CD4-positive, alpha-beta T cell treated with Interleukin-15 for 4 hours (primary cell): ENCODE measurements around the gene ASTN2.

ENCODE experiments used
- DNase-seq: peaks from one replicate; pipeline ENCODE4 v3.0.0-alpha.2; 2020; ENCODE audit warnings: low spot score

ASTN2 gene

DNA sequence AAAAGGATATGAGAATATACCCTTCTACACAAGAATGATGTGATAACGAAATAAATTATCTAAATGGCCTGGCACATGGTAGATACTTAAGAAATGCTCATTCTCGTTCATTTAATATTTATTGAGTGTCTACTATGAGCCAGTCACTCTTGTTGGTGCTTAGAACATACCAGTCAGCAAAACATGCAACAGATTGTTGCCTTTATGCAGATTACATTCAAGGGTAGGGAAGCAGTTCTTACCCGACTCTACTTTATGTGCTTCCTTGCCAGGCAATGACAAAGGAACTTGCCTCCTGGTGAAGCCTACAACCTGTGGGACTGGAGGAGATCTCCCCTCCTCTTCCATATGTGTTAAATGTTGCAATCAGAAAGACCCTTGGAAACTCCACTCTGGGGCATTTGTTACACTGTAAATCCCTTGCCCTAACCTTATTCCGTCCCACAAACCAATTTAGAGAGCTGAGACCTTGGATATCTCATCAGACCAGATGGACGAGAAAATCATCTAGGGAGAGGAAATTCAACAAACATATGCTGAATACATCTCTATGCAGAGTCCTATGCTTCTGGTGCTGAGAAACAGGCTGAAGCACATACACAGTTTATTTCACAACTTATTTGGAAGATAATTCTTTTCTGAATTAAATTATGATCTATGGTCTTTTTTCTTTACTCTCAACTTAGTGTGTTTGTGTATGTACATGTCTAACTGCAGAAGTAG is 855.9 kb downstream of the ASTN2 start:
- no peak for DNase-seq

DNA sequence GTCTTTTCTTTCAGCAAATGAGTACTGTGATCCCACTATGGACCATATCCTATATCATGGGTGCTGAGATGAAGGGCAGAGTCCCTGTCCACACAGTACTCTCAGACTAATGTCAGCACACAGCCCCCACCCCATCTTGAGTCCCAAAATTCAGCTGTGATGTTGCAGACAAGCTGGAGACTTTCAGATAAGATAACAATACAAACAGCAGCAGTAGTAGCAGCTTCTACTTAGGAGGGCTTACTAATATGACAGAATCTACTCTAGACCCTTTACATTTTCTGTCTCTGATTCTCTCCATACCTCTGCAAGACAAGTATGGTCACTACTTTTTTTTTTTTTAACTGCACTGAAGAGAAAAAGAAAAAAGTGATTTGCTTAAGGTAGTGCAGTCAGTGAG is 856.8 kb downstream of the ASTN2 start:
- no peak for DNase-seq

DNA sequence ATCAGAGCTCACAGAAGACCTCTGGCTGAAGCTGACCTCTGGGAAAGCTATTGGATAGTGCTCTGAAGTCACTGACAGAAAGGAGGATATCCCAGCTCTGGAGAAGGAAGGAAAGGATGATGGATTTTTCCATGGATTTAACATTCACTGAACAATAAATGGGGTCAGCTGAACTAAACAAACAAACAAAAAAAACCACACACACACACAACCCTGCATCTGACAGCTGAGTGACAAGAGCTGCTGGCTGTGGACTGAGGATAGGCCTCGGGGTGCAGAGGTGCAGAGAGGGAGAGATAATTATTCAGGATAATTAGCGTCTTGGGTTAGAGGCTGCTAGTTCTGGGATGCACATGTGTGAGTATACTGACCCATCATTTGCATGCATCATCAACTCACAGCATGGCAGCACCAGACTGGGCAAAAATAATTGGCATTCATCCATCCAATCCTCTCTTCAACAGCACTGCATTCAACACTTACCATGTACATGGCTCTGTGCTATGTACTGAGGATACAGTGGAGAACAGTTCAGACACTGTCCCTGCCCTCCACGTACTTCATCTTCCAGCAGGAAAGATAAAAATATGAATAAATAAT is 859.2 kb downstream of the ASTN2 start:
- DNase-seq: no peak

DNA sequence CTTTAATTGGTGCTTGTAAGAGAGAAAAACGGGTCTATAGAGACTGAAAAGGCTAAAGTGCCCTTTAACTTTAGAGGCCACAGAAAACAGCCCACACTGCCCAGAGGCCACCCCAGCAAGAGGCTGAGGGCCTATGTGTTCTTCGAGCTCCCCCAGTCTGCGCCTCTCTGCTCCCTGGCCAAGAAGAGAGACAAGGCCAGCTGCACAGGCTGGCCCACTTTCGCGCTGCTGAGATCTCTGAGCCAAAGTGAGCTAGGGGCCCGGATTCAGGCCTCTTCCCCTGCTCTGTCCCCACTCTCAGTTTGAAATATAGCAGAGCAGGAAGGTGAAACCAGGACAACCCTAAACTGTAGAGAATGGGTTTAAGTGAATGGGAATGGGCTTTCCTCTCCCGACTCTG is 859.7 kb downstream of the ASTN2 start:
- DNase-seq: no peak

DNA sequence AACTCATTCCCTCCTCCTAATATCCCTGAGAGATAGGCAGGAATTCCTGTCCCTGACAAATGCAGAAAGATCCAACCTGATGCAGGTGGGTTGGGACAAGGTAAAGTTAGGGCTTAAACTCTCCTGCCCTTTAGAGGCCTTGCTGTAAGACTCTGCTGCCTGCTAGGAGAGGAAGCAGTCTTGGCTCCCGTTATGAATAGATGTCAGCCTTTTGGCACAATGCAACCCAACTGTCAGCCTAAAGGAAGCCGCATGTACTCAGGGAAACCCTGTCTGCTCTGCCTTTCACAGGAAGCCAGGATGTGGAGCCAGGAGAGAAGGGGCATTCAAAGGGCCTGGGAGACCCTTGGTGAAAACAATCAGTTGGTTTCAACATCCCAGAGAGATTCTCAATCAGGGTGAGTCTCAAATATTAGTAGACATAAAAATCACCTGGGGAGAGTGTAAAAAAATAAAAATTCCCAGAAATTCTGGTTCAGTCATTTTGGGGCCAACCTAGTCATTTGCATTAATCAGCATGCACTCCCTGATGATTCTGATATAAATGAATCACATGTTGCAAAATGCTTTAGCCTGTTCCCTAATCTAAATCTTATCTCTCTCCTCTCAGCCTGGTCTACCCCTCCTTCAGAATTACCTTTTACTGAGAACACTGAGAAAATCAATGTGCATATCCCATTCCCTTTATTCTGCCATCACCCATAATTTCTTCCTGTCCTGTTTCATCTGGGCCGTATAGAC is 864.0 kb downstream of the ASTN2 start:
- DNase-seq: no peak

DNA sequence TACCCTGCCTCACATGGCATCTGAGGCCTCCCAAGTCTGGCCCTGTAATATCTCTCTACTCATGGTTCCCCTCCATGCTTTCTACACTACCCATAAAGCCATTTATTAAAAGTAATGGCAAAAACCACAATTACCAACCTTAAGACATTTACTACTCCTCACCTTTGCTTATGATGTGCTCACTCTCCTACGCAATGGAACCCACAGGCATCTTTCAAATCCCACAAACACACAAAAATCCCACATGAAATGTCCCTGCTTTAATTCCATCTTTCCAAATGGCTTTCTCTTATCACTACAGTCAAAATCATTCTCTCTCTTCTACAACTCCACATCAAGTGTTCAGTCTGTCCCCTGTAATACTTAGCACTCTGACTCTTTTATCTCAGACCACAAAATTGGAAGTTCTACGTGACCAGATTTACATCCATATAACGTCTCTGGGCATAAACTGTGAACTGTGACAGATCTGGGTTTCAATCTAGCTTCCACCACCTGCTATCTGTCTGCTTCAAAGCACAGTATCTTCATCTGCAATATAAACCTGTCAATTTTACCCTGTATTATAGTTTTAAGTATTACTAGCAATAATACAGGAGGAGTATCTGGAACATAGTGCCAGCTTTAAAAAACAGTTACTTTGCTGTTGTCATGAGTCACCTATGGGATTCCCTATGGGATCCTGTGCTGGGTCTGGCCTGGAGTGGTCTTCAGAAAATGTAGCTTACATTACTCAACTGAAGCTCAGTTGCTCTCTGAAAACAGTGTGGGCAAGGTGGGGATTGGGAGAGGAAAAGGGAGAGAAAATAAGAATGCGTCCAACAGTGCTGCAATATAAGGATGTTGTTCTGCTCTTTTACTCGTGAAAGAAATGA is 864.8 kb downstream of the ASTN2 start:
- no peak for DNase-seq

DNA sequence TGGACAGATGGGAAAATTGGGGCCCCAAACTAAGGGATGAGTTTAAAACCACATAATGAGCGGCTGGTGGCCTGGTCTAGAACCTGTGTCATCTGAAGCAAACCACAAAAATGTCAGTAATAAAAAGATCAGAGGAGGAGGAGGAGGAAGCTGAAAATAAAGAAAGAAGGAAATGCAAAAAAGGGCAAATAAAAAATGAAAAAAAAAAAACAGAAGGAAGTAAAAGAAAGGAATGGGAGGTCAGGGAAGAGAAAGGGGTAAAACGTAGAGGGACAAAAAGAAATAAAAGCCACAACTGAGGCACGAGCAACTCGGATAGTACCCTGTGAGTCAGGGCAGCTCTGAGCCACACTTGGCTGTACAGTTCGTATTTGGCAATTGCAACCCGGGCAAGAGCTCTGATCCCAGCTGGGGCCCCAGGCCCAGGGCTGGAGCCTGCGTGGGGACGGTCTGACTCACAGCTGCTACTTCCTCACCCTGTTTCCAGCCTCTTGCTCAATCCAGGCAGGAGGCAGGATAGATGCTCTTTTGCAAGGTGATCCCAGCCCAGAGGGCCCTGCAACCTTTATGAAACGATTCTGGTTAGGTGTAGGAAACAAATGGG is 865.7 kb downstream of the ASTN2 start:
- no peak for DNase-seq

DNA sequence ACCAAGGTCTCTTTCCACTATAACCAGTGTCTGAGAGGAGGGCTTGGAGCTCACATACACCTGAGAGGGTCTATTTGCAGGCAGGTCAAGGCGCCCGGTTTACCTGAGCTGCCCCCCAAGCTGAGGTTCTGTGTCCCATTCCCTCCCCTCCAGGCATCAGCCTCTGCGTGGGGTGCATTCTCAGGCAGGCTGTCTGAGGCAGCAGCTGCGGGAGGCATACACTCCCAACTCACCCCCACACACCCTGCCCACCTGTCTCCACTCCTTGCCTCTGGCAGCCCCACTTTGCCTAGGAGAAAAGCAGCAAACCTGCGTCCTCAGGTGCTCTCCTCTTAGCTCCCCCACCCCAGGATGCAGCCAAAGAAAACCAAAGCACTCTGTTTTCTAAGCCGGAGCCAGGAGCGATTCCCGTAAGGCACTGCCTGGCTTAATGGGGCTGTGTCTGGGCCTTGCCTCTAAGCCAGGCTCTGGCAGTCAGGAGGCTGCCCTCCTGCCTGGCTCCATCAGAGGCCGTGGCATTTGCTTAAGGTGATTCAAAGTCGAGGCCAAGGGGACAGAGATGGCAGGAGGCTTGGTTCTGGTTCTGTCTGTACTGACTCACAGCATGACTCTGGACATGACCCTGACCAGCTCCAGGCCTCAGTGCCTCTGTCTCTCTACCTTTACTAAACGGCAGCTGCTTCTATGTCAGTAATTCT is 867.0 kb downstream of the ASTN2 start:
- DNase-seq: no peak

DNA sequence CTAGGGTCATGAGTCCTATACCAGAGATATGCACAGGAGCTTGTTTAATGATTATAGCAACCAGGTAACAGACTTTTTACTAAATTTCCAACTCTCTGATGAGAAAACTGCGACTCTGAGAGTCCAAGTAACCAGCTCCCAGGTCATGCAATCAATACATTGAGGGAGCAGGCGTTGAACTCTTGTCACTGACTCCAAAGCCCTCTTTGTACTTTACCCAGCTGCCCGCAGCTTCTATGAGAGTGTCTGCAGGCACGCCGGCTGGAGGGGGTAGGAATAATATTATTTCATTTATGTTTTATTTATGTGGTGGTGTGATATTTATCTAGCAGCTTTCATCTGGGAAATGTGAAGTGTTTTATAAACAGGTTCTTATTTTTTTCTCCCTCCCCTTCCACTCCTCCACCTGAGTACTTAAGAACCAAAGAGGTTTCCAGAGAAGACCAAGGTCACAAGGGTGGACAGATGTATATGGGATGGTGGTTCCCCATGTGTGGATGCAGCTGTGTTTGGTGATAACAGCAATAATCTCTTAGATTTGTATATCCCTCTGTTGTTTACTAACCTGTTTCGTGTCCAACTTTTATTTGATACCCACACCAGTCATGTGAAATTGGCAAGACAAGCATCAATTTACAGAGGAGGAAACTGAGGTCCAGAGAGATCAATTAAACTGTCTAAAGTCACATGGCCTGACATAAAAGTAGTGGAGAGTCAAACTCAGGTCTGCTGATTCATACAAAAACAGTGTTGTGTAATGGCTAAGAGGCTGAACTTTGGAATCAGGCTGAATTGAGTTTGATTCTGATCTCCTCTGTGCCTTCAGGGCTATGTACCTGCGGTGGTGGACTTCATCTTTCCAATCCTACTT is 867.9 kb downstream of the ASTN2 start:
- DNase-seq: no peak

DNA sequence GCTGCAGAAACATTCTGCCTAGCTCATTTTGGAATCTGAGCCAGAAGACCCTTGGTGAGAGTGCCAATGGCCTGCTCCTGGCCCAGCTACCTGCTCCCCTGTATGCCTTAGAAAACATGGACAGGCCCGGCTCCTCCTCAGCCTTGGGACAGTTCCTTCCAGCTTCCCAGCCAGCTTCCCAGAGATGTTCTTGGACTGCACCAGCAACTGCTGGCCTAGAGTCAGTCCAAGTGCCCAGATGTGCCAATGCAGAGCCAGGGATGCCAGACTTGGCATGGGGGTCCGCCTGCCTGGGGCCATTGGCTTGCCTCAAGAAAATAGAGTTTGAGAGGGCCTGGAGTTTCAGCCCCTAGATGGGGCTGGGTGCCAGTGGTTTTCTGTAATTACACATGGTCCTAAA is 870.0 kb downstream of the ASTN2 start:
- no peak for DNase-seq

DNA sequence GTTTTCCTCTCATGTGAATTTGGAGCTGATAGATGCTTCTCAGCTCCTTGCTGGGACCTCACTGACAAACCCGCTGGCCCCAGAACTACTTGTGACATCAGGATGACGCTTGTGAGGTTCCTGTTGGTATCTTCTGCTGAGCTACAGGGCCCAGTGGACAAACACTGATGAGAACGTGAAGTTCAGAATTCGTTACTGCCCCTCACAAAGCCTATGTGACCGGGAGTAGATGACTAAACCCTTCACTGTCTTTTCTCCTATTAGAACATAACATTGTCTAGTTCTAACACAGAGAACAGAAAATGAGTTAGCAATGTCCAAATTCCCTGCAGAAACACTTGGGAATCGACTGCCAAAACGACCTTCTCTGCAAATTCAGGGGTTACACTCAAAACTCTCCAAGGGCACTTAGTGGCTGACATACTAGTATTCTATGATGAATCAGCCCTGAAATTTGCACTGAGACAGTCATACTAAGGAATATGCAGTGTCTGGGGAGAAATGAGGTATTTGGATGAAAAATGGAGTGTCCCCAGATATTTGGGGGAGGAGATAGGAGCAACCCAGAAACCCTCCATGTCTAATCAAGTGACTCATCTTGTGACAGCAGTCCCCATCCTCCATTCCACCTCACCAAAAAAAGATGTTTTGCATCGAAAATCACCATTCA is 871.0 kb downstream of the ASTN2 start:
- no peak for DNase-seq

DNA sequence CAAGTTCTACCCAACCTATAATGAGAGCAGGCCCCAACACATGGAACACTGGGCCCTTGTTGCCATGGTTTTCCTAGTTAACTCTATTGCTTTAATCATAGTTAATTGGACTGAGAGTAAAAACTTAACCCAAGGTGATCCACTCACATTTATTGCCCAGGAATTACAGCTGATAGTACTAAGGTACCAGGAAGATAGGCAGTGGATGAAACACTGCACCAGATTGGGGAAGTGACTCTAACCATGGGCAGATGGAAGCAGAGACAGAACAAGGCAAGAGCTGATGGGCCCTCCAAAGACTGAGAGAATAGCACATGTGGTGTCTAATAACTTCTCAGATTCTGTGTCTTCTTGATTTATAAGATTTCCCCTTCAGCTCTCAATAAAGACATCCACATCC is 873.5 kb downstream of the ASTN2 start:
- no peak for DNase-seq

DNA sequence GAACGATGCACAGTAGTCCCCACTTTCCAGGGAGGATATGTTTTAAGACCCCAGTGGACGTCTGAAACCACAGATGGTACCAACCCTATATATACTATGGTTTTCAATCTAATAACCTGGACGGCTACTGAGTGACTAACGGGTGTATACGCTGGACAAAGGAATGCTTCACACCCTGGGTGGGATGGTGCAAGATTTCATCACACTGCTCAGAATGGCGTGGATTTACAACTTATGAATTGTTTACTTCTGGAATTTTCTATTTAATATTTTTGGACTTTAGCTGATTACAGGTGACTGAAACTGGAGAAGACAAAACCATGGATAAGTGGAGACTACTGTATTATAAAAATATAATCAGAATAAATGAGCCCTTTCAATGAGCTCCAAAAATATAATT is 875.3 kb downstream of the ASTN2 start:
- DNase-seq: no peak

DNA sequence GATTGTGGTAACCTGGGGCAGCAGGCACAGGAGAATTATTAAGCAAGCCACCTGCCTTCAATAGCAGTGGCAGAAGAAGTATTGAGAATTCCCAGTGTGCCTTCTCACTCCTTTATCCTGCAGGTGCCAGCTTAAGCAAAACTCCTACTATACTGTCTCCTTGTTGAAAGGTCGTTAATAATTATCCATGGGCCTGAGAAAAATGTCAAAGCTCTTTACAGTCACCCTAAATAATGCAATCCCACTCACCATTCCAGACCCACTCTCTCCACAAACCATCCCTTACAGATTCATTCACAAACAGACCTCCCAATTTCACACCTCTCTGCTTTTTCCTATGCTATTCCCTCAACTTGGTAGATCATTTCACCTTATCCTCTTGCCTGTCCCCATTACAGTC is 889.2 kb downstream of the ASTN2 start:
- no peak for DNase-seq

DNA sequence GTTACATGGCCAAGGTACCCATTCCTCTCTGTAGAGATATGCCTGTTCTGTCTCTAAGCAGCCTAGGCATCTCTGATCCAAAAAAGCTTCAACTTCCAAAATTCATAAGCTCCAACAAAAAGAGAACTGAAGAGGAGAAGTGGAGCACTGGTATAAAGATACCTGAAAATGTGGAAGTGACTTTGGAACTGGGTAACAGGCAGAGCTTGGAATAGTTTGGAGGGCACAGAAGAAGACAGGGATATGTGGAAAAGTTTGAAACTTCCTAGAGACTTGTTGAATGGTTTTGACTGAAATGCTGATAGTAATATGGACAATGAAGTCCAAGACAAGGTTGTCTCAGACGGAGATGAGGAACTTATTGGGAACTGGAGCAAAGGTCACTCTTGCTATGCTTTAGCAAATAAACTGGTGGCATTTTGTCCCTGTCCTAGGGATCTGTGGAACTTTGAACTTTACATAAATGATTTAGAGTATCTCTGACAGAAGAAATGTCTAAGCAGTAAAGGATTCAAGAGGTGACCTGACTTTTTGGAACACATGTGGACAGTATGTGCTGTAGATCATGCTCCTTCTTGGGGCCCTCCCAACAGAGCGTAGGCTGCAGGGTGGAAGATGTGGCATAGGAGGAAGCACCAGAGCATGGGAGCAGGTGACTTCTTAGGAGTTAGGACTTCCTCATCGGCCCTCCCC is 889.9 kb downstream of the ASTN2 start:
- no peak for DNase-seq

DNA sequence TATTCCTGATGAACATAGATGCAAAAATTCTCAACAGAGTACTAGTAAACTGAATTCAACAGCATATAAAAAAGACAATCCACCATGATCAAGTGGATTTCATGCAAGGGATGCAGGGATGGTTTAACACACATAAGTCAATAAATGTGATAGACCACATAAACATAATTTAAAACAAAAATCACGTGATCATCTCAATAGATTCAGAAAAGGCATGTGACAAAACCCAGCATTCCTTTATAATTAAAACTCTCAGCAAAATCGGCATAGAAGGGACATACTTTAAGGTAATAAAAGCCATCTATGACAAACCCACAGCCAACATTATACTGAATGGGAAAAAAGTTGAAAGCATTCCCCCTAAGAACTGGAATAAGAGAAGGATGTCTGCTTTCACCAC is 894.6 kb downstream of the ASTN2 start:
- no peak for DNase-seq

DNA sequence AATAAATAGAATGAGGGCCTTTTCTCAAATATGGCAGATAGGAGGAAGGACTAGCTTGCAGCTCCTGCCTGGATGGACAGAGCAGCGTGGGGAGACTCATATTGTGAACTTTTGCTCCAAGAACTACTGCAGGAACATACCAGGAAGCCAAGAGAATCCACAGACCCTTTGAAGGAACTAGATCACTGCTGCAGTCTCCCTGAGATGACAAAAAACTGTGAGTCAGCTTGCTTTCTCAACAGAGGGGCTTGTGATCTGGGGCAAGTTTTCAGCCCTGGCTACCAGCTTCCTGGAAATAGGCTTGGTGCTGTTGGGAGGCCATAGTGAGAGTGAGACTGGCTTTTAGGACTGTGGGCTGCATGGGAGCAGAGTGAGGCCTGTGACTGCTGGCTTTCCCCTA is 898.4 kb downstream of the ASTN2 start:
- no peak for DNase-seq

DNA sequence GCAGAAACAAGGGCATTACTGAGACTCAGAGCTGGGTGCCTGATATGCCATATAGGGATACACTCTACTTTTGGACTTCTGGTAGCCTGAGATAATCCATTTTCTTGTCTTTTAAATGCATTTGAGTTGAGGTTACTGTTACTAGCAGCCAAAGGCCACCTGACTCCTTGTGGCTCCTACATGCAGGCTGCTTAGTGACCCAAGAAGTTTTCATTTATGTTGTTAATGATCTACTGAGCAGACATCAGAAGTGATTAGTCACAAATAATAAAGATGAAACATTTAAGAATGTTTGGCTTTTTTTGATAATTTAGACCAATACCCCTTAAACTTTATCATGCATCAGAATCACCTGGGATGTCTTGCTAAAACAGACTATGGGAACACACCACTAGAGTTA is 899.3 kb downstream of the ASTN2 start:
- DNase-seq: no peak

DNA sequence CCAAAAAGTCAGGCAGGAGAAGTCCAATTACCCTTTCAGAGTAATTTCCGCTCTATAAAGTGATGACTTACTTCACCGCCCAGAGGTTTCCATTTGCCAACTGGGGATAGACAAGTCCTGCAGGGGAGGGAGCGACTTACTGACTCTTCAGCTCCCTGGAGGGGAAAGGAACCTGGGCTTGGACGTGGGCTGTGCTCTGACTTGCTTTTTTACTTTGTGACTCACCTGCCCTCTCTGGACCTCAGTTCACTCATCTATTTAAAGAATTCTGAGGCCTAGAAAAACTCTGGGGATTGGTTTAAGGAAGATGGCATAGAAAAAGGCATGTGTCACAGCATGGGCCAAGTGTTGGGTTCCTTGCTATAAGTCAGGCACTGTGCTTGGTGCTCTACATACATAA is 908.2 kb downstream of the ASTN2 start:
- DNase-seq: no peak
